OCI-LY3 (cell line): ENCODE results near the gene MYO1F.

Experiments
- CTCF ChIP-seq: fragments of 200-600, 300-600 bp; sonication (generic); IDR thresholded peaks from 2 replicates; pipeline ENCODE4 v1.5.1; 2014; ENCODE audit warnings: antibody characterized with exemption, low read length, low read depth
- EZH2phosphoT487 ChIP-seq: fragments of 200-600 bp; shearing (Covaris generic); IDR thresholded peaks from 2 replicates; pipeline ENCODE4 v1.6.1; 2018; ENCODE audit warnings: antibody characterized with exemption, mixed run types, low read depth

GRCh38 chr19:8510589-8511115 lies 66.6 kb downstream of the MYO1F start:
- no peak for TF ChIP-seq CTCF
- no peak for TF ChIP-seq EZH2phosphoT487
